GM19395 (cell line): ENCODE results near the gene OR2V2.
"Not testable (repeated sequence)": the region's sequence is repeated elsewhere in the genome, so short reads cannot be mapped to it uniquely, and the experiment has no call there.

Source experiments
- ATAC-seq: cut with Tn5 transposase; IDR thresholded peaks from one replicate; pipeline ENCODE4 v1.9.1; 2021; ENCODE audit warnings: mild to moderate bottlenecking, moderate library complexity; ENCODE audit not compliant: unreplicated experiment

The OR2V2 gene

DNA sequence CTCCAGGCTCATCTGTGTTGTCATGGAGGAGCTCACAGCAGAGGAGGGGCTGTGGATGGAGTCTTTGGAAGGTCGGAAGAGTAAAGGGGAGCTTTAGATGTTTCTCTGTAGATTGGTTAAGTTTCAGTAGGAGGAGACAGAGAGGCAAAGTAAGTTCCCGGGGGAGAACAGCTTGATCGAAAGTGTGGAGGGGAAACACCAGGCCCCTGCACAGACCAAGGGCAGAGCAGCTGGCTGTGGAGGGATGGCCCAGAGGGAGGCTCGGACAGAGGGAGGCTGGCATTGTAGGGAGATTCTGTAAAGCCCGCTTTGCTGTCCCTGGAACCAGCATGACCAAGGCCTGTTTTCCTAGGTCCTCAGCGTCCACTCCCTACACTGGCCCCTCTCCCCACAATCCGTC is 5.3 kb upstream of the OR2V2 start:
- no peak for ATAC-seq

DNA sequence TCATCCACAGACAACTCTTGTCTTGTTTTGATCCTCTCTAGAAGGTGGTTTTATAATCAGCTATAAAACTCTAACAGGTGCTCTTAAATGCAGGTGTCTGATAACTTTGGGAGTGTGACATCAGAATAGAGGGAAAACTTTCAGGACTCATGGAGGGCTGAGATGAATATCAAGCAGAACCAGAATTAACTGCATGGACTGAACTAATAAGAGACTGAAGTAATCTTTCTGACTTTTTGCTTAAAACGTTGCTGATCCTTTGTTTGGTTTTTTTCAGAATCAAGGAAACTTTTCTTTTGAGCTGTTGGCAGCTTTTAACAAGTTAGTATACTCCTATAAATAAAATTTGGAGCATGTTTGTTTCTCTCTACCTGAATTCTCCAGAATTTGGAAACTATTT is 2.3 kb upstream of the OR2V2 start:
- no peak for ATAC-seq

DNA sequence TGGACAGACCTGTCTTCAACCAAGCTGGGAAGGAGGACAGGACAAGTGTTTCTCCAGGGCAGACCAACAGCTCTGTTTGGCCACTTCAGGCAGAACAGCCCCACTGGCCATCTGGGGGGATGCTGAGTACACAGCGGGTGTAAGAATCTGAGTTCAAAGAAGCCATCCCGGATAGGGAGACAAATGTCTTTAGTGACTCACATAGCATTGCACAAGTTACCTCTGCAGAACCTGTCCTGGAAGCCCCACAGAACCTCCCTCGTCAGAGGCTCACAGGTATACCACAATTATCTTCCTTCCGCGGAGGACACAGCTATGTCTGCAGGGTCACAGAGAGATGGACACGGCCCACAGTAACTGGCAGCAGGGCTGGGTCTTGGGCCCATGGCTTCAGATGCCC is 2.0 kb downstream of the OR2V2 start:
- no peak for ATAC-seq

DNA sequence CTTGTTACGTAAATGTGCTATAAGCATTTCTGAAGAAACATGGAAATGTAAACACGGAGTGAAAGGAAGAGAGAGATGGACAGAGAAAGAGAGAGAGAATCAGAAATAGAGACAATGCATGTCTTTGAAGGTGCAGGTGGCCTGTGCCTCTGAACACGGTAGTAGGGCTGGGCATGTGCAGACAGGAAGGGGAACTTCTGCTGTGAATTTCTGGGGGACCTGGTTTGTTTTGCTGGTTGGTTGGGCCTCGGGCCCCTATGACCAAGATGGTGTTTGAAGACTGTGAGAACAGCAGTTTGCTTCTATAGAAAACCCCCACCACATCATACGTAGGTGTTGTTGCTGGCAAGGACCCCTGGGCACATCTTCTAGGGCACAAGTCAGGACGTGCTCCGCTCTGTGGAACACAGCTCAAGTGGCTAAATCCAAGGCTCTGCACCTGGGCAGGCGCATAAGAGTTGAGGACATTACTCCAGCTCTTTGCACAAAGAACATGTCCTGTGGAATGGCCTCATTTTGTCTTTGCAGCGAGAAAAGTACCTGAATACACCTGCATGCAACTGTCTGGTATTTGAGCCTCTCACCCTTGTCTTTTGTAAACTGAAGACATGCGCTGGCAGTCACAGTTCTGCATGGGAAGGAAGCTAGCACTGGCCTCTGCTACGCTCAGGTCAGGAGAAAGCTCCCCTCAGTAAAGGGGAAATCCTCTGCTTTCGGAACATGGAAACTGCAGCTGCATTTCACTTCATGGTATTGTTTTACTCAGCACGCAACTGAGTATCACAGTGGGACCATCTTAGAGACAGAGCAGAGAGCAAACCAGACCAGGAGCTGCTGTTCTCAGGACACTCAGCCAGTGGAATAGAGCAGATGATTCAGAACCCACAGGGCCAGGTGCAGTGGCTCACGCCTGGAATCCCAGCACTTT is 2.7 kb downstream of the OR2V2 start:
- peak; percentile 68 for ATAC-seq

DNA sequence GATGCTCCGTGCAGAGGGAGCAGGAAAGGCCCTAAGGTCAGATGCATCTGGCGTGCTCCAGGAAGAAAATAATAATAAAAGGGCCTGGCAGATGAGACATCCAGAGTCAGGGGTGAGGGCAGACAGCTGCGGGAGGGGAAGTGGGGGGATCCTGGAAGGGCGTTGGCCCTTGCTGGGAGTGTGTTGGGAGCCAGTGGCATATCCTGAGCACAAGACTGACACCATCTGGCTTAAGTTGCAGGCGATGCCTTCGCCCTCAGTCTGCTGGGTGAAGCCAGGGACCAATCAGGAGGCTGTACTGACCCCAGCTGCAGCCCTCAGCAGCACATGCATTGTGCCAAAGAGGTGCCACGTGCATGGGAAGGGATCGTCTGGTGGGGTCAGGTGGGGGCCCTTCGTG is 3.8 kb downstream of the OR2V2 start:
- ATAC-seq, result no peak

DNA sequence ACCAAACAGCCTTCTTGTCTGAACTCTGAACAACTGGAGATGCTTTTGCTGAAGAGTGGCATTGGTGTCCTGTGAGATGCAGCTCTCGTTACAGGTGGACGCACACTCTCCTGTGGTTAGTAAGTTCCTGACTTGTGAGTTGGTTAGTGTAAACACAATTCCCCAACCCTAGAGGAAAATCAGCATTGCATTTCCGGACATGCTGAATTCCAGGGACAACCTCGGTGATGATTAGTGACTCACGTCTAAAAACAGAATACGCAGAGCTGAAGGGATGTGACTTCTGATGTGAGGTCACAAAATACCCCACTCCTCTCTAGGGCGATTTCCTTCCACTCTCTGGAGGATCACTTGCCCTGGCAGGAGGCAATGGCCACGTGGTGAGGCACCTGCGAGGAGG is 5.0 kb downstream of the OR2V2 start:
- no peak for ATAC-seq

DNA sequence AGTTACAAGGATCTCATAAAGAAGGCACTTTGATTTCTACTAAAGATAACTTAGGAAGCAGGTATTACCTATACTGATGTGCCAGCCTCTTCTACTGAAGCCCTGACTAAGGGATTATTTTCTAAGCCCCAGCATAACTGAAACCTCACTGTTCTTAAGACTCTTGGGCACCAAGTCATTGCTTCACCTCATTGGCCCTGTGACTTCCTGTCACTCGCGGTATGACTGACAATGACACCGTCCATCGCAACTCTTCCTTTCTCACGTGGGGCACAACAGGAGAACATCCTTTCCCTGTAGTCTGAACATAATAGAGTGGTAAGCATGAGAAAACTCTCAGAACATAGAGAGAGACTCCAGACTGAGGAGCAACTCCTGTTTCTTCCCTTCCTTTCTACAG is 6.4 kb downstream of the OR2V2 start:
- no peak for ATAC-seq

DNA sequence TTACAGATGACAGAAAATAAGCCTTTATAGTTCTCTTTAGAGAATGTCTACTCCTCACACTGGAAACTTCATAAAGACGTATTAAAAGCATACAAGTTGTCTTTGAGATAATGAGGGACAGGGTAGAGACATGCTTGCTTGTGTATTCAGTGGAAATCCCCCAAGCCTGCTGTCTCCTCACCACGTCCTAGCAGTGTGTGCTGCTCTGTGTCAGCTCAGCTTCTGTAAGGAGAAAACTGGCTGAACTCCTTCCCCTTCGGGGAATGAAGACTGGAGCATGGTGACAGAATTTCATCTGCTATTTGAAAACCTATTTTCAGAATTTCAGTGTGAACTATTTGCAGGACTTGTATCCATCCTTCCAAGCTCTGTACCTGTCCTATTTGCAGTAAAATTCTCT is 9.4 kb downstream of the OR2V2 start:
- no peak for ATAC-seq

DNA sequence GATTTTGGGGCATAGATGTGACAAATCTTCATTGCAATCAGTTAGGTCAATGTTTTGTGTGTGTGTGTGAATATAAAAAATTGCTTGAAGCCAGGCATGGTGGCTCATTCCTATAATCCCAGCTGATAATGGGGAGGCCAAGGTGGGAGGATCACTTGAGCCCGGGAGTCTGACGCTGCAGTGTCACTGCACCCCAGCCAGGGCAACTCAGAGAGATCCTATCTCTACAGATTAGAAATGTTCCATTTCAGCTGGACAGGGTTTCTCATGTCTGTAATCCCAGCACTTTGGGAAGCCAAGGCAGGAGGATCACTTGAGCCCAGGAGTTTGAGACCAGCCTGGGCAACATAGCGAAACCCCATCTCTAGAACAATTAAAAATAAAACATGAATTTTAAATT is 11.5 kb downstream of the OR2V2 start:
- ATAC-seq, result no peak

DNA sequence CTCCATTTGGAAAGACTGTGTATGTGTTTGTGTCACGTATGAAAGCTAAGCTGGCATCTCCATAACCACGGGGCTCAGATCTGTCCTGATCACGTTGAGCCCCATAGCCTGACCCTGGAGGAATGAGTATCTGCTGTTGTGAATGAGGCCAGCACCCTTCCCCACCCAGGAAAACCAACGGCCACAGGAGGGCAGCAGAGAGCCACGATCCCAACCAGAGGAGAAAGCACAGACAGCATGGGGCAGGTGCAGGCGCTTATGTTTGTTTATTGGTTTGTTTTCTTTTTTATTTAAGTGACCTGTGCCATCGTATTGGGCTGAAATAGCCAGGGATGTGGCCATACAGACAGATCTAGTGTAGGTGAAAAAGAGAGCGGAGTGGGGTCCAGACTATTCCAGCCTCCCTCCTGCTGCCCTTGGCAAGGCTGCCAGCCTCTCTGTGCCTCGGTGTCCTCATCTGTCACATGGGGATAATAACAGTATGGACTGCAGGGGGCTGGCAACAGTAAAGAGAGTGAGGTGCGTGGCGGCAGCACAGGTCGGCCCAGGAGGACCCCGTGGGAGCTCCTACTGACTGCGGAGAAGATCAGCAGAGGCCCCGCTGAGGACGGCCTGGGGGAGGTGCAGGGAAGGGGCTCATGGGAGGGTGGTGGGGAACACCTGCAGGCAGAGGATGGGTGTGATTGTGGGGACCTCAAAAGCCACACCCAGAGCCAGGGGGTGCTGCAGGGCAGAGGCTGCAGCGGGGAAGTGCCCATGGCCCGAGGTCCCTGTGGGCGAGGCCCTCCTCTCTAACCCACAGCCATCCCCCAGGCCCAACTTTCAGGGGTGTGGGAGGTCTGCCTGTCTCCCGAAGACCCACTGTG is 12.1 kb downstream of the OR2V2 start:
- ATAC-seq, result peak; percentile 74

DNA sequence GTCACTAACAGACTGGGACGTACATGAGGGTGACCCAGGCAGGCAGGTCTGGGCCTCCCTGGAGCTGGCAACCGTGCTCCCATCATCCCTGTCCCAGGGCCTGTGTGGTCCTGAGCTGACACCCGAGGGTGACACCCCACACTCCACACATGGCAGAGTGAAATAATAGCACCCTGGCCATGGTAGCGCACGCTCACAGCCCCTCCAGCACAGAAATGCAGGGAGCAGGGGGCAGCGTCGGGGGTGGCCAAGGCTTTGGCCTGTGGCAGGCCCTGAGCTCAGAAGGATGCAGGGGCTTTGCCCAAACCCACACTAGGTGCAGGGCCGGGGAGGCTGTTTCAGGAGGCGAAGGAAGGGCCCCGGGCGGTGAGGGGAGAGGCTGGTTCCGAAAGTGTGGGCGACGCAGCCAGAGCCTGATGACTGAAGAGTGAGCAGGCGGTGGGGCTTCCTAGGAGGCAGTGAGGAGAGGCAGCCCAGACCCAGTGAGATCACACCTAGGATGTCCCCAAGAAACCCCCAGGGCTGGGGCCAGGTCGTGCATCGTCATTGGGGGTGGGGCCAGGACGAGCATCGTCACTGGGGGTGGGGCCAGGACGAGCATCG is 12.9 kb downstream of the OR2V2 start:
- ATAC-seq, result no peak

DNA sequence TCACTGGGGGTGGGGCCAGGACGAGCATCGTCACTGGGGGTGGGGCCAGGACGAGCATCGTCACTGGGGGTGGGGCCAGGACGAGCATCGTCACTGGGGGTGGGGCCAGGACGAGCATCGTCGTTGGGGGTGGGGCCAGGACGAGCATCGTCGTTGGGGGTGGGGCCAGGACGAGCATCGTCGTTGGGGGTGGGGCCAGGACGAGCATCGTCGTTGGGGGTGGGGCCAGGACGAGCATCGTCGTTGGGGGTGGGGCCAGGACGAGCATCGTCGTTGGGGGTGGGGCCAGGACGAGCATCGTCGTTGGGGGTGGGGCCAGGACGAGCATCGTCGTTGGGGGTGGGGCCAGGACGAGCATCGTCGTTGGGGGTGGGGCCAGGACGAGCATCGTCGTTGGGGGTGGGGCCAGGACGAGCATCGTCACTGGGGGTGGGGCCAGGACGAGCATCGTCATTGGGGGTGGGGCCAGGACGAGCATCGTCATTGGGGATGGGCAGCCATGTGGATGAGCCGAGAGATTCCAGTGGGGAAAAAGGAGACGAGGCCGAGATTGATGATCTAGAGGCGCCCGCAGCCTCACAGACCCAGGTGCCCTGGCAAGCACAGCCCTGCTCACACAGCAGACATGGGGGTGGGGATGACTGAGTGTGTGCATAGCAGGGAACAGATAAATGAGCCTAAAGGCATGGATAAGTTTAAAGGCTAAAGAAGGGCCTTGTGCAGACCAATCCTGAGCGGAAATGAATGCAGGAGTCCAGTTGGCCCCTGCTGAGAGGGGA is 13.6 kb downstream of the OR2V2 start:
- ATAC-seq, result not testable (repeated sequence)

DNA sequence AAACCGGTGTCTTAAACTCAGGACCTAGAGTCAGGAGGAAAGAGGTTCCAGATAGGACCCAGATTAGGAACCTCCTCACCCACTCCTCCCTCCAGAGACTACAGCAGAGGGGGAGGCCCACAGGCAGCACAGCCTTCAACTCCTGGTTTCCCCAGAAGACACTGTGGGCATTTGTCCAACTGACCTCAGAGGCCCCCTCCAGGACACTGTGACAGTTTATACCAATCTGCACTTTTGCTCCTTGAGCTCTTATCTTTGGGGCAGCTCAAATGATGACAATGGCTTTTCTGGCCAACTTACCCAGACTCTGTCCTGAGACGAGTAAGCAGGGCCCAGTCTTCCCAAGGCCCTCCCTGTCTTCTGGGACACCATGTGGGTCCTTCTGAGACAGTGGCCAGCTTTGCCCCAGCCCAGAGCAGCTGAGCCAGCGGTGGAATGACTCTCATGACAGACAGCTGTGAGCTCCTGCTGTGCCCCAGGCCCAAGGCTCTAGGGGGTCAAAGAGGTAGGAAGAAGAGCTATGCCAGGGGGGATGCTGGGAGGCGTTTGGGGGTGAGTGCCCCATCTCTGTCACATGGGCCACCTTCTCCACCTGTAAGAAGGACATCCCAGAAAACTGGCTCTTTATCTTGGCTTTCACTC is 14.3 kb downstream of the OR2V2 start:
- ATAC-seq, result no peak

DNA sequence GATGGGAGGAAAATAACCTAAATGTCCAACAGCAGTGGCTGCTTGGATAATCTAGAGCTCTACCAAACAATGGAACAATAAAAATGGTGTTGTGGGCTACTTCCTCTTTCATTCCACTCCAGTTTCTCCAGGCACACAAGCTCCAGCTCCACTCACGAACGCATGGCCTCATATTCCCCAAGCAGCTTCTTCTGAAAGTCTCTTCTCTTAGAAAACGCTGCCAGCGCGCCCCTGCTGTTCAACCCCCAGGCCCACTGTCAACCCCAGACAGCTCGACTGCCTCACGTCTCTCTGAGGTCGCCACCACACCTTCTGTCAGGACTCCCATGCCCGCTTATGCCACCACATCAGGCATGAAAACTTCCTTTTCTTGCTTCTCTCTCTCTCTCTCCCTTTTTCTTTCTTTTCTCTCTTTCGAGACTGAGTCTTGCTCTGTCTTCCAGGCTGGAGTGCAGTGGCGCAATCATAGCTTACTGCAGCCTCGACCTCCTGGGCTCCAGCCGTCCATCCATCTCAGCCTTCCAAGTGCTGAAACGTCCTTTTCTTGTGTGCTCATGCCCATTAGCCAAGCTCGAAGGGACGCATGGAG is 16.2 kb downstream of the OR2V2 start:
- ATAC-seq, result no peak

DNA sequence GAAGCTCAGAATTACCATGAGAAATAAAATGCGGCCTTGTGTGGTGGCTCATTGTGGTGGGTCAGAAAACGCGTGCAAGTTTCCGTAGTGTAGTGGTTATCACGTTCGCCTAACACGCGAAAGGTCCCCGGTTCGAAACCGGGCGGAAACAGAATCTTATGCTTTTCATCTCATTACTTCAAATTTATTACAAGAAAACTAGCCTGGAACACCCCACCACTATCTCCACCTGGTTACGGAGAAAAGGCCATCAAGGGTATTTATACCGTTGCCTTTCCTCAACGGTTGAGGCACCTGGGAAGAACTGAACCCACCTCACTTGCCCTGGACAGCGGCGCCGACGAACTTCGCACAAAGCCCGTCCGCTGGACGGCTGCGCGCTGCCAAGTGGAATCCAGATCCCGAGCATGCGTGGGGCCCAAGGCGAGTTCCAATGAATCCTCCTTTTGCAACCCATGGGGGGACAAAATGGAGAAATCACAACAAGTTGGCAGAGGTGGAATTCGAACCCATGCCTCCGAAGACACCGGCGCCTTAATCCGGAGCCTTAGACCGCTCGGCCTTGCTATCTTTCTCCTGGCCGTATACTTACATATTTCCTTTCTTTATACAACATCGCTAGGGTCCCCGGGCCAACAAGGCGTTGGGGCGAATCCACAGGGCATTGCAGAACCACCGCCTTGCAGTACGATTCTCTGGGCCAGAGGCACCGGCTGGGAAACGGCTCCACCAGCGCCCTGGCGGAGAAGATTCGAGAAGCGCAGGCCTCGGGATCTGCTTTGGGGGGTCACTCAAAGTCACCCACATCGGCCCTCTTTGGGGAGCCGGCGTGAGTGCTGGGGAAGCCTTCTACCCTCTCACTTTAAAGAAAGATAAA is 16.9 kb downstream of the OR2V2 start:
- ATAC-seq, result no peak

DNA sequence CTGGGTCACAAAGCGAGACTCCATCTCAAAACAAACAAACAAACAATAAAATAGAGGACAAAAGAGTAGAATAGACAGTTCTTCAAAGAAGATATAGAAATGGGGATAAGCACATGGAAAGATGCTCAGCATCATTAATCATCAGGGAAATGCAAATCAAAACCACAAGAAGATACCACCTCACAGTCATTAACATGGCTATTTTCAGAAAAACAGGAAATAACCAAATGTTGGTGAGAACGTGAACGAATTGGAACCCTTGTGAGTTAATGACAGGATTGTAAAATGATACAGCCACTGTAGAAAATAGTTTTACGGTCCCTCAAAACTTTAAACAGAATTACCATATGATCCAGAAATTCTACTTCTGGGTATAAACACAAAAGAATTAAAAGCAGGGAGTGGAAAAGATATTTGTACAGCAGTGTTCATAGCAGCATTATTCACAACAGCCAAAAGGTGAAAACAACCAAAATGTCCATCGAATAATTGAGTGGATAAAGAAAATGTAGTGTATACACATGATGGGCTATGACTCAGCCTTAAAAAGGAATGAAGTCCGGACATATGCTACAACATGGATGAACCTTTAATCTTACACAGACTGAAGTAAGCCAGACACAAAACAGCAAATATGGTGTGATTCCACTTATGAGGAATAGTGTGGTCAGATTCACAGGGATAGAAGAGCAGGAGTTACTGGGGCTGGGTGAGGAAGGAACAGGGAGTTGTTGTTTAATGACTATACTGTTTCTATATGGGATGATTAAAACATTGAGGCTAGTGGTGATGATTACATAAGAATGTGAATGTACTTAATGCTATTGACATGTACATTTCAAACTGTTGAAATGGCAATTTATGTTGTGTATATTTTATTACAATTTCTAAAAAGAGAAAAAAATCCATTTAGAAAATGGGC is 19.7 kb downstream of the OR2V2 start:
- ATAC-seq, result no peak

DNA sequence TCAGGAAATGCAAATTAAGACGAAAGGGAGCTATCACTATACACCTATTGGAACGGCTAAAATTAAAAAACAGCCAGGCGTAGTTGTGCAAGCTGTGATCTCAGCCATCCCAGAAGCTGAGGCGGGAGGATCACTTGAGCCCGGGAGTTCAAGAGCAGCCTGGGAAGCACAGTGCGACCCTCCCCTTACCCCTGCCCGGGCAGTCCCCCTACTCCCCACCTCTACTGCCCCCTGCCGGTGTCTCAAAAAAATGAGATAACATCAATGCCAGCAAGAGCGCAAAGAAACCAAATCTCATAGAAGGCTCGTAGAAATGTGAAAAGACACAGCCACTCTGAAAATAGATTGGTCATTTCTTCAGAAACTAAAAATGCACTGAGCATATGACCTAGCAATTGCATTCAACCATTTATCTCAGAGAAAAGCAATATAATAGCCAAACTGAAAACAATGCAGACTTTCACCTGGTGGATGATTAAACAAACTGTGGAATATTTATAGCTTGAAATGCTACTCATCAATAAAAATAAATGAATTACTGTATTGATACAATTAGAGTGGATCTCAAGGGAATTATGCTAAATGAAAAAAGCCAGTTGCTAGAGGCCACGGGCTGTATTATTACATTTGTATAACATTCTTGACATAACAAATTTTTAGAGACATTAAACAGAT is 20.6 kb downstream of the OR2V2 start:
- no peak for ATAC-seq
